ENCODE measurements around the gene ANXA11.
"Not testable (repeated sequence)": the region's sequence is repeated elsewhere in the genome, so short reads cannot be mapped to it uniquely, and the experiment has no call there.

The ANXA11 gene

GRCh38 chr10:80150172-80150571, 55.2 kb downstream of the ANXA11 start:
- H3K4me3 ChIP-seq (ENCODE audit: low read length) = no peak overlapping the region
- no peak for DNase-seq (ENCODE audit: low read depth)
- TF ChIP-seq, protein P1, sequence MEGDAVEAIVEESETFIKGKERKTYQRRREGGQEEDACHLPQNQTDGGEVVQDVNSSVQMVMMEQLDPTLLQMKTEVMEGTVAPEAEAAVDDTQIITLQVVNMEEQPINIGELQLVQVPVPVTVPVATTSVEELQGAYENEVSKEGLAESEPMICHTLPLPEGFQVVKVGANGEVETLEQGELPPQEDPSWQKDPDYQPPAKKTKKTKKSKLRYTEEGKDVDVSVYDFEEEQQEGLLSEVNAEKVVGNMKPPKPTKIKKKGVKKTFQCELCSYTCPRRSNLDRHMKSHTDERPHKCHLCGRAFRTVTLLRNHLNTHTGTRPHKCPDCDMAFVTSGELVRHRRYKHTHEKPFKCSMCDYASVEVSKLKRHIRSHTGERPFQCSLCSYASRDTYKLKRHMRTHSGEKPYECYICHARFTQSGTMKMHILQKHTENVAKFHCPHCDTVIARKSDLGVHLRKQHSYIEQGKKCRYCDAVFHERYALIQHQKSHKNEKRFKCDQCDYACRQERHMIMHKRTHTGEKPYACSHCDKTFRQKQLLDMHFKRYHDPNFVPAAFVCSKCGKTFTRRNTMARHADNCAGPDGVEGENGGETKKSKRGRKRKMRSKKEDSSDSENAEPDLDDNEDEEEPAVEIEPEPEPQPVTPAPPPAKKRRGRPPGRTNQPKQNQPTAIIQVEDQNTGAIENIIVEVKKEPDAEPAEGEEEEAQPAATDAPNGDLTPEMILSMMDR (conservative IDR thresholded peaks at IDR 0.05; ENCODE audit: low read depth, low read length) = no peak

DNA sequence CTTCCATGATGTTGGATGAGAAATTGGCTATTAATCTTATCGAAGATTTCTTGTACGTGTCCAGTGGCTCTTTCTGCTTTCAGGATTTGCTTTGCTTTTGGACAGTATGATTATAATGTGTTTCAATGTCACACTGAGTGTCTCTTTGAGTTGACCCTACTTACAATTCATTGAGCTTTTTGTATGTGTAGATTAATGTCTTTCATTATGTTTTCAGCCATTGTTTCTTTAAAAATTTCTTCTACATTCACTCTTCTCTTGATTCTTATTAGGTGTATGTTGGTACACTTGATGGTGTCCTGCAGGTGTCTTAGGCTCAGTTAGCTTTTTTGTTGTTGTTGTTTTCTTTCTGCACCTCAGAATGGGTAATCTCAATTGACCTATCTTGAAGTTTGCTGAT, 56.2 kb downstream of the ANXA11 start:
- H3K4me3 ChIP-seq (ENCODE audit: low read length) = no peak overlapping the region
- TF ChIP-seq, protein P1 (conservative IDR thresholded peaks at IDR 0.05; ENCODE audit: low read depth, low read length) = no peak
- DNase-seq (ENCODE audit: low read depth) = no peak

GRCh38 chr10:80148166-80148805, 57.1 kb downstream of the ANXA11 start:
- TF ChIP-seq, protein P1 (conservative IDR thresholded peaks at IDR 0.05; ENCODE audit: low read depth, low read length) = no peak
- no peak for DNase-seq (ENCODE audit: low read depth)
- H3K4me3 ChIP-seq (ENCODE audit: low read length) = no peak overlapping the region

DNA sequence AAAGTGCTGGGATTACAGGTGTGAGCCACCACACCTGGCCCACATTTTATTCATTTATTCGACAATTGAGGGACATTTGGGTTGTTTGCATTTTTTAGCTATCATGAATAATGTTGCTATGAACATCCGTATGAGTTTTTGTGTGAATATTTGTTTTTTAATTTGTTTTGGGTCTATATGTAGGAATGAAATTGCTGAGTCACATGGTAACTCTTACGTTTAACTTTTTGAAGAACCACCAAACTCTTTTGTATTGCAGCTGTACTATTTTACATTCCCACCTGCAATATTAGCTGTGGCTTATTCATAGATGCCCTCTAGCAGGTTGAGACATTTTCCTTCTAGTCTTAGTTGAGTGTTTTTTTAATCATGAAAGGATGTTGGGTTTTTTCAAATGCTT, 58.4 kb downstream of the ANXA11 start:
- H3K4me3 ChIP-seq (ENCODE audit: low read length) = no peak overlapping the region
- TF ChIP-seq, protein P1 (conservative IDR thresholded peaks at IDR 0.05; ENCODE audit: low read depth, low read length) = no peak
- no peak for DNase-seq (ENCODE audit: low read depth)

DNA sequence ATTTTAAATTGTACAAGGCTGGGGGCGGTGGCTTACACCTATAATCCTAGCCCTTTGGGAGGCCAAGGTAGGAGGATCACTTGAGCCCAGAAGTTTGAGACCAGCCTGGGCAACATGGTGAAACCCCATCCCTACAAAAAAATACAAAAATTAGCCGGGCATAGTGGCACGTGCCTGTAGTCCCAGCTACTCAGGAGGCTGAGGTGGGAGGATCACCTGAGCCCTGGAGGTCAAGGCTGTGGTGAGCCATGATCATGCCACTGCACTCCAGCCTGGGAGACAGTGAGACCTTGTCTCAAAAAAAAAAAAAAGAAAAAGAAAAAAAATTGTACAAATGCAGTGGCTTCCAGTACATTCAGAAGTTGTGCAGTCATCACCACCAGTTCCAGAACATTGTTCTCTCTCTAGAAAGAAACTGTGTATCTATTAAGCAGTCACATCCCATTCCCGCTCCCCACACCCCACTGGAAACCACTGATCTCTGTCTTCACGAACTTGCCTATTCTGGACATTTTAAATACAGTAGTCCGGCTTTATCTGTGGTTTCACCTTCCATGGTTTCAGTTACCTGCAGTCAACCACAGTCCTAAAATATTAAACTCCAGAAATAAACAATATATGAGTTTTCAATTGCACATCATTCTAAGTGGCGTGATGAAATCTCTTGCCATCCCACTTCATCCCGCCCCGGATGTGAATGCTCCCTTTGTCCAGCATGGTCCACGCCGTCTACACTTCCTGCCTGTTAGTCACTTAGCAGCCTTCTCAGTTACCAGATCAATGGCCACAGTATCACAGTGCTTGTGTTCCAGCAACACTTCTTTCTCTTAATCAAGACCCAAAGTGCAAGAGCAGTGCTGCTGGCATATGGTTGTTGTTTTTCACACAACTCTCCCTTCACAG, 59.7 kb downstream of the ANXA11 start:
- not testable (repeated sequence) for H3K4me3 ChIP-seq (ENCODE audit: low read length); DNase-seq (ENCODE audit: low read depth)

GRCh38 chr10:80144696-80145131, 60.6 kb downstream of the ANXA11 start:
- TF ChIP-seq, protein P1 (conservative IDR thresholded peaks at IDR 0.05; ENCODE audit: low read depth, low read length) = no peak
- H3K4me3 ChIP-seq (ENCODE audit: low read length) = no peak overlapping the region
- DNase-seq (ENCODE audit: low read depth) = no peak

GRCh38 chr10:80144067-80144695, 61.2 kb downstream of the ANXA11 start:
- DNase-seq (ENCODE audit: low read depth) = no peak
- TF ChIP-seq, protein P1 (conservative IDR thresholded peaks at IDR 0.05; ENCODE audit: low read depth, low read length) = no peak
- H3K4me3 ChIP-seq (ENCODE audit: low read length) = no peak overlapping the region
